ENCODE measurements around the gene DOCK2.

DOCK2 gene

GRCh38 chr5:169943026-169943425 lies 306.0 kb downstream of the DOCK2 start:
- DNase-seq (ENCODE audit: low read depth): peak; percentile 33

GRCh38 chr5:169944115-169944514 lies 307.0 kb downstream of the DOCK2 start:
- no peak for DNase-seq (ENCODE audit: low read depth)

GRCh38 chr5:169944922-169945680 lies 308.0 kb downstream of the DOCK2 start:
- DNase-seq (ENCODE audit: low read depth): no peak

- DNase-seq (ENCODE audit: low read depth): peak; percentile 97
Measured at GRCh38 chr5:169945831-169946261, 308.8 kb downstream of the DOCK2 start.

- no peak for DNase-seq (ENCODE audit: low read depth)
Measured at GRCh38 chr5:169946743-169947295, 309.7 kb downstream of the DOCK2 start.

- DNase-seq (ENCODE audit: low read depth): no peak
Measured at GRCh38 chr5:169950333-169950732, 313.3 kb downstream of the DOCK2 start.

- DNase-seq (ENCODE audit: low read depth): peak; percentile 55
Measured at GRCh38 chr5:169953196-169953595, 316.1 kb downstream of the DOCK2 start.

- DNase-seq (ENCODE audit: low read depth): no peak
Measured at GRCh38 chr5:169954786-169955185, 317.7 kb downstream of the DOCK2 start.

- no peak for DNase-seq (ENCODE audit: low read depth)
Measured at GRCh38 chr5:169956126-169956525, 319.1 kb downstream of the DOCK2 start.

- DNase-seq (ENCODE audit: low read depth): no peak
Measured at GRCh38 chr5:169956756-169957155, 319.7 kb downstream of the DOCK2 start.

- no peak for DNase-seq (ENCODE audit: low read depth)
Measured at GRCh38 chr5:169958278-169958677, 321.2 kb downstream of the DOCK2 start.

GRCh38 chr5:169960659-169961058 lies 323.6 kb downstream of the DOCK2 start:
- DNase-seq (ENCODE audit: low read depth): no peak

GRCh38 chr5:169964246-169964645 lies 327.2 kb downstream of the DOCK2 start:
- no peak for DNase-seq (ENCODE audit: low read depth)

- no peak for DNase-seq (ENCODE audit: low read depth)
Measured at GRCh38 chr5:169970339-169970738, 333.3 kb downstream of the DOCK2 start.

GRCh38 chr5:169970911-169971765 lies 334.1 kb downstream of the DOCK2 start:
- DNase-seq (ENCODE audit: low read depth): peak; percentile 92

GRCh38 chr5:169971780-169972179 lies 334.7 kb downstream of the DOCK2 start:
- no peak for DNase-seq (ENCODE audit: low read depth)

GRCh38 chr5:169973056-169973455 lies 336.0 kb downstream of the DOCK2 start:
- DNase-seq (ENCODE audit: low read depth): no peak

- DNase-seq (ENCODE audit: low read depth): no peak
Measured at GRCh38 chr5:169974121-169974770, 337.2 kb downstream of the DOCK2 start.

GRCh38 chr5:169978714-169979113 lies 341.6 kb downstream of the DOCK2 start:
- DNase-seq (ENCODE audit: low read depth): peak; percentile 52

GRCh38 chr5:169979871-169980270 lies 342.8 kb downstream of the DOCK2 start:
- DNase-seq (ENCODE audit: low read depth): peak; percentile 42

GRCh38 chr5:169980418-169981053 lies 343.5 kb downstream of the DOCK2 start, which contains the start of gene INSYN2B:
INSYN2B (minus strand) TSS chr5:169980495; CDS start chr5:169883898, 96,597 bp downstream.
- DNase-seq (ENCODE audit: low read depth): peak; percentile 87

GRCh38 chr5:169988206-169988605 lies 351.1 kb downstream of the DOCK2 start:
- DNase-seq (ENCODE audit: low read depth): no peak
